Measurements from ENCODE around the gene SRMS.

The SRMS gene

DNA sequence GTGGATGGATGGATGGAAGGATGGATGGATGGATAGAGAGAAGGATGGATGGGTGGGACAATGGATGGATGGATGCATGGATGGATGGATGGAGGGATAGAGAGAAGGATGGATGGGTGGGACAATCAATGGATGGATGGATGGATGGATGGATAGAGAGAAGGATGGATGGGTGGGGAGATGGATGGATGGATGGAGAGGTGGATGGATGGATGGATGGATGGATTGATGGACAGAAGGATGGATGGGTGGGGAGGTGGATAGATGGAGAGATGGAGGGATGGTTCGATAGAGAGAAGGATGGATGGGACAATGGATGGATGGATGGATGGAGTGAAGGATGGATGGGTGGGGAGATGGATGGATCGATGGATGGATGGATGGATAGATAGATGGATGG, 55.0 kb downstream of the SRMS start:
- Histone ChIP-seq H3K4me1 (ENCODE audit: control extremely low read depth in 1 of 4, control insufficient read depth in 4 of 4, insufficient read depth in 4 of 4, low read length in 3 of 4) (peaks cover 0 to 6% (median 4%) of the 10 kb centered on the region in 4 experiments), H3K4me3 (ENCODE audit: control insufficient read depth in 1 of 7, extremely low read depth in 1 of 7, insufficient read depth in 4 of 7, low read depth in 2 of 7, low read length in 6 of 7) (no peak overlapping the region), H3K36me3 (ENCODE audit: control insufficient read depth in 4 of 4, insufficient read depth in 4 of 4, low read length in 3 of 4) (no peaks in the 10 kb centered on the region), H3K9me3 (ENCODE audit: control extremely low read depth in 1 of 5, control insufficient read depth in 4 of 5, insufficient read depth in 2 of 5, low read depth in 1 of 5, low read length in 4 of 5) (no peaks in the 10 kb centered on the region), H3K27me3 (replicated peaks in 2 of 5; ENCODE audit: control insufficient read depth in 4 of 5, insufficient read depth in 5 of 5, low read length in 4 of 5) (peaks cover 0 to 73% (median 14%) of the 10 kb centered on the region in 5 experiments), H3K27ac (ENCODE audit: insufficient read depth in 1 of 2, low read depth in 1 of 2, low read length in 2 of 2, poor library complexity in 1 of 2, severe bottlenecking in 2 of 2) (no peak overlapping the region)
- ChIA-PET CTCF (no interaction called here), POLR2A (no interaction called here)
- WGBS (ENCODE audit: insufficient coverage) = 100% methylated on average over 2 of the region's 2 CpGs
- no peak for DNase-seq

DNA sequence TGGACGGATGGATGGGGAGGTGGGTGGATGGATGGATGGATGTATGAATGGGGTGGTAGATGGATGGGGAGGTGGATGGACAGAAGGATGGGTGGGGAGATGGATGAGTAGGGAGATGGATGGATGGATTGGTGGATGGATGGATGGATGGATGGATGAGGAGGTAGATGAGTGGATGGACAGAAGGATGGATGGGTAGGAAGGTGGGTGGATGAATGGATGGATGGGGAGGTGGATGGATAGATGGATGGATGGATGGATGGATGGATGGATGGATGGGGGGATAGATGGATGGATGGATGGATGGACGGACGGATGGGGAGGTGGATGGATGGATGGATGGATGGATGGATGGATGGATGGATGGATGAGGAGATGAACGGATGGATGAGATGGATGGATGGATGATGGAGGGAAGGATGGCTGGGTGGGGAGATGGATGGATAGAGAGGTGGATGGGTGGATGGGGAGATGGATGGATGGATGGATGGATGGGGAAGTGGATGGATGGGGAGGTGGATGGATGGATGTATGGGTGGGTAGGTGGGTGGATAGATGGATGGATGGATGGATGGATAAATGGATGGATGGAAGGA, 55.8 kb downstream of the SRMS start:
- 58% methylated on average over 3 of the region's 4 CpGs for WGBS (ENCODE audit: insufficient coverage)
- CTCF ChIA-PET = no interaction called here
- POLR2A ChIA-PET = no interaction called here
- no peaks in the 10 kb centered on the region for H3K36me3 ChIP-seq (ENCODE audit: control insufficient read depth in 4 of 4, insufficient read depth in 4 of 4, low read length in 3 of 4)
- H3K9me3 ChIP-seq (ENCODE audit: control extremely low read depth in 1 of 5, control insufficient read depth in 4 of 5, insufficient read depth in 2 of 5, low read depth in 1 of 5, low read length in 4 of 5) = no peaks in the 10 kb centered on the region
- no peak overlapping the region for H3K27ac ChIP-seq (ENCODE audit: insufficient read depth in 1 of 2, low read depth in 1 of 2, low read length in 2 of 2, poor library complexity in 1 of 2, severe bottlenecking in 2 of 2)
- no peak overlapping the region for H3K4me3 ChIP-seq (ENCODE audit: control insufficient read depth in 1 of 7, extremely low read depth in 1 of 7, insufficient read depth in 4 of 7, low read depth in 2 of 7, low read length in 6 of 7)
- peaks cover 0 to 73% (median 14%) of the 10 kb centered on the region in 5 experiments for H3K27me3 ChIP-seq (replicated peaks in 2 of 5; ENCODE audit: control insufficient read depth in 4 of 5, insufficient read depth in 5 of 5, low read length in 4 of 5)
- no peak for DNase-seq
- H3K4me1 ChIP-seq (ENCODE audit: control extremely low read depth in 1 of 4, control insufficient read depth in 4 of 4, insufficient read depth in 4 of 4, low read length in 3 of 4) = peaks cover 0 to 6% (median 4%) of the 10 kb centered on the region in 4 experiments

DNA sequence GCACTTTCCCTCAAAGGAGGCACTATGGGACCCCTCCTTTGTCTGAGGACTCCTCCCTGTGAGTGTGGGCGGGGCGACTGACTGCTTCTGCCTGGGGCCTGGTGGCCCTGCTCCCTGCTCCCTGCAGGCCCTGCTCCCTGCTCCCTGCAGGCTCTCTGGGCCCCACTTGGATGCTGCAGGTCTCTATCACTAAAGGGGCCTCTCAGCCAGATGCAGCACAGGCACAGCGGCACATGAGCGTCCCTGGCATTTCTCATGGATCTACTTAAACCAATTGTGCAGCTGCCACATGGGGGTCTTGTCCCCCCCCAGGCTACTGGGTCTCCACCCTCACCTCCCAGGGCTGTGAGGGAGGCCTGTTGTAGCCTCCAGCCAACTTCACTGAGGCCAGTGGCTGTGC, 56.5 kb downstream of the SRMS start:
- H3K4me3 ChIP-seq (ENCODE audit: control insufficient read depth in 1 of 7, extremely low read depth in 1 of 7, insufficient read depth in 4 of 7, low read depth in 2 of 7, low read length in 6 of 7) = no peak overlapping the region
- ChIA-PET POLR2A (no interaction called here), CTCF (no interaction called here)
- H3K4me1 ChIP-seq (ENCODE audit: control extremely low read depth in 1 of 4, control insufficient read depth in 4 of 4, insufficient read depth in 4 of 4, low read length in 3 of 4) = peaks cover 0 to 3% (median under 1%) of the 10 kb centered on the region in 4 experiments
- peaks cover 0 to 4% (median 0%) of the 10 kb centered on the region in 5 experiments for H3K9me3 ChIP-seq (ENCODE audit: control extremely low read depth in 1 of 5, control insufficient read depth in 4 of 5, insufficient read depth in 2 of 5, low read depth in 1 of 5, low read length in 4 of 5)
- H3K27me3 ChIP-seq (replicated peaks in 2 of 5; ENCODE audit: control insufficient read depth in 4 of 5, insufficient read depth in 5 of 5, low read length in 4 of 5) = peaks cover 0 to 66% (median 14%) of the 10 kb centered on the region in 5 experiments
- DNase-seq = no peak
- WGBS (ENCODE audit: insufficient coverage) = 91% methylated on average over 4 of the region's 4 CpGs
- no peaks in the 10 kb centered on the region for H3K36me3 ChIP-seq (ENCODE audit: control insufficient read depth in 4 of 4, insufficient read depth in 4 of 4, low read length in 3 of 4)
- H3K27ac ChIP-seq (ENCODE audit: insufficient read depth in 1 of 2, low read depth in 1 of 2, low read length in 2 of 2, poor library complexity in 1 of 2, severe bottlenecking in 2 of 2) = no peak overlapping the region

All from common myeloid progenitor, CD34-positive (primary cell).